Esophagus muscularis mucosa (tissue), 4 donors: Measurements from ENCODE around the gene CNTN6. TPM values are rescaled to one million over a fixed set of nuclear protein-coding genes. Genes with fewer than 3 reads are reported as not detected.

Experiments
- DNase-seq: peaks from one replicate; pipeline ENCODE4 v3.0.0-alpha.2; 2017; ENCODE audit errors: extremely low spot score
- H3K27ac ChIP-seq, 4 donors: fragments of 200-600 bp; sonication (generic); replicated peaks in 1 of 4; 1 replicate in 3 of 4; 2 replicates in 1 of 4; pipeline ENCODE4 v1.5.1; 2016 to 2019; ENCODE audit warnings: mild to moderate bottlenecking in 1 of 4
- H3K27me3 ChIP-seq, 4 donors: fragments of 200-600 bp; sonication (generic); one replicate each; pipeline versions ENCODE4 v1.5.1 to v1.6.0; 2016 to 2019
- H3K36me3 ChIP-seq, 4 donors: fragments of 200-600 bp; sonication (generic); one replicate each; pipeline ENCODE4 v1.5.1; 2016 to 2019
- H3K4me1 ChIP-seq, 4 donors: fragments of 200-600 bp; sonication (generic); one replicate each; pipeline ENCODE4 v1.5.1; 2016 to 2019
- H3K4me3 ChIP-seq, 4 donors: fragments of 200-600 bp; sonication (generic); 1 replicate in 2 of 4; 2 replicates in 2 of 4; pipeline ENCODE4 v1.5.1; 2016 to 2019; ENCODE audit warnings: mild to moderate bottlenecking in 4 of 4, moderate library complexity in 1 of 4
- H3K9me3 ChIP-seq, 4 donors: fragments of 200-600 bp; sonication (generic); 1 replicate in 3 of 4; 2 replicates in 1 of 4; pipeline ENCODE4 v1.5.1; 2016 to 2019
- CTCF ChIP-seq, 3 experiments: fragments of 200-600 bp in 2 of 3; fragments of 450-650 bp in 1 of 3; sonication (generic) in 2 of 3; IDR thresholded peaks; one replicate each; pipeline ENCODE4 v1.5.1; 2017 to 2019; ENCODE audit warnings: antibody characterized with exemption in 3 of 3, mild to moderate bottlenecking in 2 of 3, moderate library complexity in 1 of 3
- EP300 ChIP-seq: sonication (generic); formaldehyde crosslinking; IDR thresholded peaks from one replicate; pipeline ENCODE4 v1.6.1; 2017; ENCODE audit warnings: antibody characterized with exemption
- POLR2A ChIP-seq: fragments of 450-650 bp; IDR thresholded peaks from one replicate; pipeline ENCODE4 v1.6.1; 2017; ENCODE audit warnings: antibody characterized with exemption, moderate library complexity, mild to moderate bottlenecking, low read depth
- POLR2AphosphoS5 ChIP-seq, 2 donors: sonication (generic); formaldehyde crosslinking; IDR thresholded peaks; one replicate each; pipeline ENCODE4 v1.6.1; 2017; ENCODE audit warnings: antibody characterized with exemption in 2 of 2
- WGBS: methylation state at CpG from one replicate; pipeline ENCODE4 v1.1.5; 2018; 5-methylcytosine and 5-hydroxymethylcytosine counted together
- intact Hi-C: fragments of 100-400 bp; cut with DNase I; formaldehyde crosslinking; loops from one replicate; pipeline ENCODE4 v1.15.1; 2023
- total RNA-seq, 4 donors: library from RNA; depleted of rRNA; stranded (reverse); fragments of >200 nt; gene quantifications; one replicate each; pipeline versions ENCODE4 v1.1.0 to v1.2.1, GENCODE V29; 2016

Gene CNTN6
- total RNA-seq, 4 donors from 2014 or later: 0.06 to 0.83 (median 0.17) TPM; not detected in 1

DNA sequence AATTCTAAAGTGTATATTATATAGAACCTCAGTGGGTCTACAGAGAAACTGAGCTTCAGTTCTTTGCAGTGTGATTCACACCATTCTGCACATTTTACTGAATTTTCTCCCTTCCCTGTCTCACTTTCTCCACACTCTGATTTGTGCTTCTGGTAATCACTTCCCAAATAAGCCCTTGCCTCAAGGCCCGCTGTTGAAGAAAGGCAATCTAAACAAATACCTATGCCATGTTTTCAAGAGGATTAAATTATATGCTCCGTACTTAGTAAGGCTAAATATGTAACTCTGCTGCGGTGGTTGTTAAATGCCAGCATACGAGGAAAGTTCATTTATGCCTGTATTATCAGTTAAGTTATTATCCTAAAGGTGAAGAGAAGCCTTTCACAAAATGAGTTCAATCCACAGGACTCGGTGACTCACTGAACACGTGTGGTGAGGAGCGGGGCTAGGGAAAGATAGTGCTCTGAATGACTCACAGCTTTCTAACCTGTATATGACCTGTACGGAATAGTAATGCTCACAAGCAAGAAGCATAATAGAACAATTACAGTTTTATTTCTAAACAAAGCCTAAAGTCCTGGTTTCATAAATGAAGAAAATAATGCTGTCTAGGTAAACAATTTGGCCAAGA lies 25.1 kb downstream of the CNTN6 start:
- TF ChIP-seq POLR2A (no peak), POLR2AphosphoS5 (IDR thresholded peaks at IDR 0.05) (no peak), EP300 (no peak), CTCF (IDR thresholded peaks at IDR 0.05) (no peak)
- no peaks in the 10 kb centered on the region for H3K27me3 ChIP-seq
- no peaks in the 10 kb centered on the region for H3K36me3 ChIP-seq
- no peak for DNase-seq
- no peak overlapping the region for H3K4me3 ChIP-seq
- no peak overlapping the region for H3K27ac ChIP-seq
- H3K9me3 ChIP-seq: no peaks in the 10 kb centered on the region
- 92% methylated on average over 8 of the region's 8 CpGs for WGBS
- no peaks in the 10 kb centered on the region for H3K4me1 ChIP-seq
- intact Hi-C loops: no loop called here

GRCh38 chr3:1131166-1131565 lies 38.3 kb downstream of the CNTN6 start:
- 73% methylated on average over 1 of the region's 1 CpG for WGBS
- H3K4me1 ChIP-seq: no peaks in the 10 kb centered on the region
- no peak for DNase-seq
- TF ChIP-seq EP300 (no peak), POLR2AphosphoS5 (IDR thresholded peaks at IDR 0.05) (no peak), POLR2A (no peak), CTCF (IDR thresholded peaks at IDR 0.05) (no peak)
- H3K4me3 ChIP-seq: no peak overlapping the region
- no peaks in the 10 kb centered on the region for H3K36me3 ChIP-seq
- no peak overlapping the region for H3K27ac ChIP-seq
- no peaks in the 10 kb centered on the region for H3K9me3 ChIP-seq
- H3K27me3 ChIP-seq: no peaks in the 10 kb centered on the region
- intact Hi-C loops: no loop called here

DNA sequence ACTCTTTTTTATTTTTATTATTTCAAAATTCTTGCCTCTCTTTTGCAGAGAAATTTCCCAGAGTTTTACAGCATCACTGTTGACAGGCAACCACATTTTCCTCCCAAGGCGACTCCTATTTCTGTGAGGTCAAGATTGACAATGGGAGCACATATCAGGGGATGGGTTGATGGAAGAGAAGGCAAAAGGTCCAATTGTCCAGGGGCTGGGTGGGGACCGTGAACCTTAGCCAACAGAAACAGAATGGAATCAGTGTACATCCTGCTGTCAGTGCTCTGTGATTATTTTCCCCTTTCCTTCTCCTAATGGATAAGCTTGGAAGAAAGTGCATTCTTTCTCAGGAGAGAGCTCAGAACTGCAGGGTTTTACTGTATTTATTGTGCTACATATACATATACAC lies 42.4 kb downstream of the CNTN6 start:
- no peaks in the 10 kb centered on the region for H3K36me3 ChIP-seq
- H3K4me1 ChIP-seq: no peaks in the 10 kb centered on the region
- no peak for DNase-seq
- no peak overlapping the region for H3K27ac ChIP-seq
- TF ChIP-seq CTCF (IDR thresholded peaks at IDR 0.05) (no peak), POLR2AphosphoS5 (IDR thresholded peaks at IDR 0.05) (no peak), POLR2A (no peak), EP300 (no peak)
- WGBS: 55% methylated on average over 2 of the region's 2 CpGs
- H3K27me3 ChIP-seq: no peaks in the 10 kb centered on the region
- no peak overlapping the region for H3K4me3 ChIP-seq
- no peaks in the 10 kb centered on the region for H3K9me3 ChIP-seq
- intact Hi-C loops: no loop called here

GRCh38 chr3:1138036-1138435 lies 45.2 kb downstream of the CNTN6 start:
- TF ChIP-seq POLR2AphosphoS5 (IDR thresholded peaks at IDR 0.05) (no peak), EP300 (no peak), CTCF (IDR thresholded peaks at IDR 0.05) (no peak), POLR2A (no peak)
- Histone ChIP-seq H3K4me3 (no peak overlapping the region), H3K9me3 (no peaks in the 10 kb centered on the region), H3K4me1 (no peaks in the 10 kb centered on the region), H3K36me3 (no peaks in the 10 kb centered on the region), H3K27ac (no peak overlapping the region), H3K27me3 (no peaks in the 10 kb centered on the region)
- no peak for DNase-seq
- intact Hi-C loops: no loop called here
- 44% methylated on average over 2 of the region's 2 CpGs for WGBS

GRCh38 chr3:1139071-1139470 lies 46.2 kb downstream of the CNTN6 start:
- Histone ChIP-seq H3K27me3 (no peaks in the 10 kb centered on the region), H3K36me3 (no peaks in the 10 kb centered on the region), H3K4me1 (no peaks in the 10 kb centered on the region), H3K27ac (no peak overlapping the region), H3K9me3 (no peaks in the 10 kb centered on the region), H3K4me3 (no peak overlapping the region)
- no peak for DNase-seq
- no peak for TF ChIP-seq POLR2AphosphoS5 (IDR thresholded peaks at IDR 0.05)
- no peak for TF ChIP-seq EP300
- TF ChIP-seq CTCF (IDR thresholded peaks at IDR 0.05): no peak
- TF ChIP-seq POLR2A: no peak
- intact Hi-C loops: no loop called here
- 40% methylated on average over 1 of the region's 1 CpG for WGBS
